ENCODE measurements around the gene TMEM201.
"Not testable (repeated sequence)": the region's sequence is repeated elsewhere in the genome, so short reads cannot be mapped to it uniquely, and the experiment has no call there.

The TMEM201 gene

DNA sequence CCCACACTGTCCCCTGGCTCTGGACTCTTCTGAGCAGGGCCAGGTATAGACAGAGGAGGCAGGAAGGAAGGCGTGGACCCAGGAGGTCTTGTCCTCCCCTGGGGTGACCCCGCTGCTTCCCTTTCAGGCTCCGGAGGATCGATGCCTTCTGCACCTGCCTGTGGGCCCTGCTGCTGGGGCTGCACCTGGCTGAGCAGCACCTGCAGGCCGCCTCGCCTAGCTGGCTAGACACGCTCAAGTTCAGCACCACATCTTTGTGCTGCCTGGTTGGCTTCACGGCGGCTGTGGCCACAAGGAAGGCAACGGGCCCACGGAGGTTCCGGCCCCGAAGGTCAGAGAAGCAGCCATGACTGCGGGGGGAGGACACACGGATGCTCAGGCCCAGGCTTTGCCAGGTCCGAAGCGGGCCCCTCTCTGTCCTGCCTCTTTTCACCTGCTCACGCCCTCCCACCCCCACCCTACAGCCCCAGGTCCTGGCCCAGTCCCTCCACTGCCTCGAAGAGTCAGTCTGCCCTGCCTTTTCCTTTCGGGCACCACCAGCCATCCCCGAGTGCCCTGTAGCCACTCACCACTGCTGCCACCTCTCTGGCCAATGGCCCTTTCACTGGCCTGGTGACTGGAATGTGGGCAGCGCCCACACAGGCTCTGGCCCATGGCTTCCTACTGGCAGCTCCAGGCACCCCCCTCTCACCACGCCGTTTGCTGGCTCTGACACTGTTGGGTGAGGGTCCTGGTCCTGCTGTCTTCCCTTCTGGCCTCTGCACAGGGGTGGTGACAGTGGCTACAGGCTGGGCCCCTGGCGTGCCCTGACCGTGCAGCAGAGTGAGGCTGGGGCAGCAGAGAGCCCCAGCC lies 13.5 kb downstream of the TMEM201 start:
- no peak for DNase-seq

DNA sequence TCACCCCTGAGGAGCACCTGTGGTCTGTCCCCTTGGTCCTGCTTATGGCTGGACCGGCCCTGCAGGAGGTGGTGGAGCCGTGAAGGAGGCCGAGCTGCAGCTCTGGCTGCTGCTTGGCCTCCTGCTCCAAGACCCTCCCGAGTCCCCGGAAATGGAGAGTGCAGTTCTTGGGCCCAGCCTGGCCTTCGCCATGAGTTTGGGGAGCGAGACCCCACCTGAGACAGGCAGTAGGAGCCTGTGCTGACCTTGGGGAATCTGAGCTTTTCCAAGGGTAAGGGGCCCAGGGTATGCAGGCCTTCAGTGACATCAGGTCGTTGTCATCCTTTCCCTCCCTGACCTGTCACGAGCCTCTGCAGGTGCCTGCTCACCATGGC lies 14.1 kb downstream of the TMEM201 start:
- no peak for DNase-seq

DNA sequence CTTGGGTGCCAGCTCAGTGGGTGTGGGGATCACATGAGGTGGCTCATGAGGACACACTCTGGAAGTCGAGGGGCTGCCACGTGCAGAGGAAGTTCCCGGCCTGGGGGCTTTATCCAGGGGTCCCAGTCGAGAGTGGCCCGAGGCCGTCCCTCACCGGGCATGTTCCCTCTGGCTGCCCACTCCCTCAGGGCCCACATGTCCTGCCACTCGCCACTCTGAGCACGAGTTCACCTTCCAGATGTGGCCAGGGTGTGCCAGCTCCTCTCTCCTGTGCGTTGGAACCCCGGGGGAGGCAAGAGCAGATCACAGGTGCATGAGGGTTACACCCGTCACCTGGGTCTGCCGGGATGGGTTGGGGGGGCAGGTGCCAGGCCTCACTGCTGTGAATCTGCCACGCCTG lies 14.6 kb downstream of the TMEM201 start:
- DNase-seq, result no peak

DNA sequence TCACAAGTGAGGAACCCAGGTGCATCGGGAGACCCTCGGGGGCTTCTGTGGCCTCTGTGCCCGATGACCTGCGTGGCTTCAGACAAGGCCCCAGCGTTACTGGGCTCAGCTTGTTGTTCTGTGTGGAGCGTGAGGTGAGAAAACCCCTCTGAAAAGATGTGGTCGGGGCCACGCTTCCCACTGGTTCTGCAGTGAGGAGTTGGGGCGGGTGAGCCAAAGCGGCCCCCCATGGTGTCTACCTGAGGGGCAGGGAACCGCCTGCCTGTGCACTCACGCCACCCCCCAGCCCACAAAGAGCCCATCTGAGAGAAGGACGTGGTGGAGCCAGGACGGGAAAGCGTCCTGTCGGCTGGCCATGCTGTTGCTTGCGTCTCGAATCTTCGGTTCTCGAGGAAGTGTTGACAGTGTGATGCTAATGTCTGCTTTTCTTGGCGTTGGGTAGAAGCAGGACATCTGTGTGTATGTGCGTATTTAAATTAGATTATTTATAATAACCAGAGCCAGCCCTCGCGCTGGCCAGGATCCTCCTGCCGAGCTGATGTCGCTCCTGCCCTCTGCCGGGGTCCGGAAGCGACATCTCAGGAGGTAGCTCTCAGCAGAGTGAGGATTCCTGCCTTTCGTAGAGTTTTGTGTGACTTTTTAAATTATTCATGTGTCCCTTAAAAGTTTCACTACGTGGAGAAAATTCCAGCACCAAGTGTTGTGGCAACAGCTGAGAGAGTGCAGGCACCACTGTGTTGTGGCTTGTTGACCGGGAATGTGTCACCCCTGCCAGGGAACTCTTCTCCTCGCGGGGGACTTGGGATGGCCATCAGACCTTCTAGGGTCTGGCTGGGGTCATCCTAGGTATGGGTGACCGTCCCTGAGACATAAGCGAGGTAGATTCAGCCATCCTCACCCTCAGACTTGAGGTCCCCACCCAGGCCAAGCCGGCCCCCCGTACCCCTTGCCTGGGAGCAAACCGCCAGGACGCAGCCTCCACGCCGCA lies 15.3 kb downstream of the TMEM201 start:
- no peak for DNase-seq

DNA sequence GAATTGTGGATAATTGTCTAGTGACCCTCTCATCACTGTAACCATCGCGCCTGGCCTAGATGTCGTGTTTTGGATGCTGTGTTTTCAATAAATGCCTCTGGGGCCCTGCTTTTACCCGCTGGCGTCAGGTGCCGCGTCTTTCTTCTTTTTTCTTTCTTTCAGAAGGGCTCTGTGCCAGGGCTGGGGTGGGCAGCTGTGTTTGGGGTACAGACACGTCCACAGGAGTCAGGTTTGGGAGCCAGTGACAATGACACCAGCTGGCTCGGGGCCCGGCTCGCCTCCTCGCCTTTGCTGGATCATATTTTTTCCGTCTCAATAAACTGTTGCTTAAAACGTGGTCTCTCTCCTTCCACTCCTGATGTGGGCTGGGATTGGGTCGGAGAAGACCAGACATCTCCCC lies 16.1 kb downstream of the TMEM201 start:
- no peak for DNase-seq

DNA sequence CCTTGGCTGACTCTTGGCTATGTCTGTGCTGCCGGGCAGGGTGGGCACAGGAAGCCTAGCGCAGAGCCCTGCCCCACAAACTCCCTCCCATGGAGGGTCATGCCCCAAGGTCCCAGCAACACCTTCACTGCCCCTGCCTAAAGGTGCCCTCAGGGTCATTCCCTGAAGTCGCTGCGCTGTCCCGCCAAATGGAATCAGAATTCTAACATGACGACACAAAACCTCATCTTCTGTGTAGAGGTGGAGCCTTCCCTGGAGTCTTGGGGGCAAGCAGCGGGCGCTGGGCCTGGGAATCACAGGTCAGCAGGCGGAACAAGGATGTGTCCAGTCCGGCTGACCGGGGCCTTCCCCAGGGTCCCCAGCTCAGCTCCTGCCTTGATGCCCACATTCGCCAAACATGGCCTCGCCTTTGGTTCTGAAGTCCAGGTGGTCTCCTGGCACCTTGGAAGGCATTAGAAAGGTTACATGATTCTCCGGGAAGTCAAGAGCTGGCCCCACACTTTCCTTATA lies 17.3 kb downstream of the TMEM201 start:
- no peak for DNase-seq

DNA sequence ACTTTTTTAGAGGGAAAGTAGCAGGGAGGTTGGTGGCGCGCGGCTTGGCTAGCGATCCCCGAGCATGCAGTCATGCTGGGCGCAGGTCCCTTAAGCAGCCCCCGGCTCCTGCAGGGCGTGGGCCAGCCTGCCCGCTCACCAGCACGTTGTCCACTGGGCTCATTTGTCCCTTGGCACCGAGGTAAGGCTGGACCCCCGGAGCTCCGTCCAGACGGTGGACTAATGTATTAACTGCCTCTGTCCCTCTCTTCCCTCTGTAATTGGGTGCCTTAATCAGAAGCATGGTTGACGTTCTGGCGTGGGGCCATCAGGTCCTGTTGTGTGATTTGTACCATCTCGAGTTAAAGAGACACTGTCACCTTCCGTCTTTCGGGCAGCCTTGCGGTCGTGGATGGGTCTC lies 17.7 kb downstream of the TMEM201 start:
- DNase-seq, result no peak

DNA sequence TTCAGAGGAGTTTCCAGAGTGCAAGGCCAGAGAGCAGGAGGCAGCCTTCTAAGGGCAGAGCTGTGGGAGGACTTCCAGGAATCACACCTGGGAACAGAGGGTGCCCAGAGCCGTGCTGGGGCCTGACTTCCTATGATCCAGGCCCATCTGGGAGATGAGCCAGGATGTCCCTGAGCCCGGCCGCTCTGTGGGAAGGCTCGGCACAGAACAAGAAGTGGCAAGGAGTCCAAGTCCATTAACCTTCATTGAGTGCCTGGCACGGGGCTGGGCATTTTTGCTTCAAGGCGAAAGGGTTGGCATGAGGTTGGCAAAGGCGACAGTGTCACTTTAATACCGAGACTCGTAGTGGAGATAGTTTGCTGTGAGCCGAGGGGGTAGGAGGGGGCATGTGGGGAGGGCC lies 18.2 kb downstream of the TMEM201 start:
- no peak for DNase-seq

DNA sequence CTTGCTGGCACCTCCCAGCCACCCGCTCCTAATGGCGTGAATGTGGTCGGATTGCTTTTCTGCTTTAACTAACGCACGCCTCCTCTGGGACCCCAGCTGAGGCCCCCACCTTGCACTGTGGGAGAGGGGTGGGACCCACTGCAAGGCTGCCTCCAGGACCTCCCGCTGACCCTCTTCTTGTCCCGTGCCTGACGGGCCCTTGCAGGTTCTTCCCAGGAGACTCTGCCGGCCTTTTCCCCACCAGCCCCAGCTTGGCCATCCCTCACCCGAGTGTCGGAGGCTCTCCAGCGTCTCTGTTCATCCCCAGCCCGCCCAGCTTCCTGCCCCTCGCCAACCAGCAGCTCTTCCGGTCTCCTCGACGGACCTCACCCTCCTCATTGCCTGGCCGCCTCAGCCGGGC lies 18.6 kb downstream of the TMEM201 start:
- no peak for DNase-seq

DNA sequence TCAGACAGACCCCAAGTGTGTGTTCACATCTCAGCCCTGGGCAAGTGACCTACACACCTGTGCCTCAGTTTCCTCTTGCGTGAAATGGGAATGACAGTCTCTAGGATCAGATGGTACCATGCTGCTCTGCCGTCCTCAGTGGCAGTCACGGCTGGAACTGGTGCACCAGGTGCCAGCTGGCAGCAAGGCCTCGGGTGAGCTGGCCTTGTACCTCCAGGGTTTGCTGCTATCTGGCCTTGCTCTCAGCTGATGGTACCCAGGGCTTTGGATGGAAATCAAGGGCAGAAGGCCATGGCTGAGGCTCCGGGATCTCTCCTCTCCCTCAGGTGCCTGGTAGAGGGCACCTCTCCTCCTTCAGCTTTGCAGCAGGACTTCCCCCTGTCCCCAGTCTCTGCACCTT lies 21.3 kb downstream of the TMEM201 start:
- no peak for DNase-seq

DNA sequence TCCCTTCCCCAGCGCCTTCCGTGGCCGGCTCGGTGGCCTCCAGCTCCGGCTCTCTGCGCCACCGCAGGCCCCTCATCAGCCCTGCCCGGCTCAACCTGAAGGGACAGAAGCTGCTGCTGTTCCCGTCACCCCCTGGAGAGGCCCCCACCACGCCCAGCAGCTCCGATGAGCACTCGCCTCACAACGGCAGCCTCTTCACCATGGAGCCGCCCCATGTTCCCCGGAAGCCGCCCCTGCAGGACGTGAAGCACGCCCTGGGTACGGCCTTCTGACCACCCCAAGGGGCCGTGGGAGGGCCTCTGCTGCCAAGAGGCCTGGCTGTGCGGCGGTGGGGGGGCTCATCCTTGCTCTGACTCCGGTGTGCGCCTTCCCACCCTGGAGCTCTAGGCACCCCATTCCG lies 21.8 kb downstream of the TMEM201 start:
- DNase-seq, result no peak

DNA sequence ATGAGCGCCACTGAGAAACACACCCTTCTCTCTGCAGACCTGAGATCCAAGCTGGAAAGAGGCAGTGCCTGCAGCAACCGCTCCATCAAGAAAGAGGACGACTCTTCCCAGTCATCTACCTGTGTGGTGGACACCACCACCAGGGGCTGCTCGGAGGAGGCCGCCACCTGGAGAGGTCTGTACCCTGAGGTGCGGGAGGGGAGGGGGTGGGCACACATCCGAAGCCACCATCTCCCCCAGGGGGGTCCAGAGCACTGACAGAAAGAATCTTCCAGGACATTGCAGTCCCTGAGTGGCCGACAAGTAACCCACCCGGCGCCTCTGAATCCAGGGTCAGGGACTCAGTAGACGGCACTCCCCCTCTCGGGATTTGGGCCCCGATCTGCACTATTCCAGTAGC lies 23.0 kb downstream of the TMEM201 start:
- DNase-seq, result no peak

DNA sequence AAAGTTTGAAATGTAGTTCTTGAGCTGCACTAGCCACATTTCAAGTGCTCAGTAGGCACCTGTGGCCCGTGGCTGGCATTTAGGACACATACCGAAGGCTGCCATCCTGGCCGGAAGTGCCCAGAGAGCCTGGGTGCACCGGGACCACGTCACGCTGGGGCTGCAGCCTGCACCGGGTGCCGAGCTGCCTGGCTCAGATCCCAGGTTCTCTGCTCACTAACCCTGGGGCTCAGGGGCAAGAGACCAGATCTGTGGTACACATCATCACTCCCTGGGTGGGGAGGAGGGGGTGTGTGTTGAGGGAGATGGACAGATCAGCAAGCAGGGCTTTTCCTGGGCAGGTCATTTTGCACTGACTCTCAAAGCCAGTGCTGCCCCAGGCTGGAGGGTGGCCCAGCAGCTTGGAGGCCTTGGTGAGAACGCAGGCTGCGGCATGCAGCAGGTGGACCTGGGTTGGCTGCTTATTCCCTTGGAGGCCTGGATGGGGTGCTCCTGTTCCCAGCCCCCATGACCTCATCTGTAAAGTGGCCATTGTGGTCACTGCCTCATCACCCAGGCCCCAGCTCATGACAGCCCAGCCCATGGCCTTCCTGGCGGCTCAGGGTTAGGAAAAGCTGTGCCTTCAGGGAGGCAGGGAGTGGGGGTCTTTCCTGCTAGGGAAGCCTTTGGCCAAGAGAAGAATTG lies 23.6 kb downstream of the TMEM201 start:
- DNase-seq, result no peak

DNA sequence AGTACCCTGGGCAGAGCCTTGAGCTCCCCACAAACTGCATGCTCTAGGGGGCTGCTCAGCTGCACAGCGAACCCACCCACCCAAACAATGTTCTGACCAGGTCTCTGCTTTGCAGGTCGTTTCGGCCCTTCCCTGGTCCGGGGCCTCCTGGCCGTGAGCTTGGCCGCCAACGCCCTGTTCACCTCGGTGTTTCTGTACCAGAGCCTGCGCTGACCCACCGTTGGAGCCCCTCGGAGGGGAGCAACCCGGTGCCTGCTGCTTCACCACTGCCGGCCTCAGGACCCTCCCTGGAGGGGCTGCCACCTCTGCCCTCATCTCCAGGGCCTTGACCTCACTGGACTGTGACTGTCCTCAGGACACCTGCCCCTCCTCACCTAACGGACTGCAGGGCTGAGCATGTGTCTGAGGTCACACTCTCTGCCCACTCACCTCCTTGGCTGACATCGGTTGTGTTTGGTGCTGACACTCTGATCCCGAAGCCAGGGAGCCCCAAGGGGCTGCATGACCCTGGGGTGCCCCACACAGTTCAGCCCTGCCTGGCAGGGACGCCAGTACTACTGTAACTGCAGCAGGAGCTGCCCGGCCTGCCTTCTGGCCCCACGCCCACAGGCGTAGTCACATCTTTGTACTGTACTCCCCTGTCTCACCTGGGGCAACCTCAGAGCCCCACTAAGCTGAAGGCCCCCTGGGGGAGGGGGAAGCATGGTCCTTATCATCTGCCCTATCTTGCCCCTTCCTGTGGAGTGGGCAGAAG lies 24.3 kb downstream of the TMEM201 start:
- DNase-seq, result no peak

DNA sequence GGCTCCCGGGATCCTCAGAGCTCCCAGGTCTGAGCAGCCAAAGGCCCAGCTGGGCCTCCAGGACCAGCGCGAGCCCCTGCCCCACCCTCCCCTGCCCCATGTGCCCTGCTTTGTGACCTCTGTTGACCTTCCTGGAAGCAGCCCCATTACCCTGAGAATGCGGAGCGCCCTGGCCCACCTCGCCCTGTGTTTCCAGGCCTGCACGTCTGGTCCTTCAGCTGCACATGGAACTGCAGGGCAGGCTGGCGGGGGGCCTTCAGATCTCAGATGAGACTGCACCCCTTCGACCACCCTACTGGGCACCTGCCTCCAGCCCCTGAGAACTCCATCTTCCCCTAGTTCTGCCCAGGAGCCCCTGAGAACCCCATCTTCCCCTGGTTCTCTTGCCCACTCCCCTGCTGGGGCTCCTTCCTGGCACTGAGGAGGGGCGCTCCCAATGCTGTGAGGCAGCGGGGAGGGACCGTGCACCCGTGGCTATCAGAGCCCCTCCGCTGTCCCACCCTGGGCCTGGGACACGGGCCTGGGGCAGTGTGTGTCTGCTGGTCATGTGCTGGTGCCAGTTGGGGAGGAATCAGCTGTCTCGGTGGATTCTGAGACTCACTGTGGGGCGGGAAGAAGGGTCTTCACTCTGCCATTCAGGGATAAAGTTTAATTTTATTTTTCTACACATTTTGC lies 25.1 kb downstream of the TMEM201 start:
- no peak for DNase-seq

DNA sequence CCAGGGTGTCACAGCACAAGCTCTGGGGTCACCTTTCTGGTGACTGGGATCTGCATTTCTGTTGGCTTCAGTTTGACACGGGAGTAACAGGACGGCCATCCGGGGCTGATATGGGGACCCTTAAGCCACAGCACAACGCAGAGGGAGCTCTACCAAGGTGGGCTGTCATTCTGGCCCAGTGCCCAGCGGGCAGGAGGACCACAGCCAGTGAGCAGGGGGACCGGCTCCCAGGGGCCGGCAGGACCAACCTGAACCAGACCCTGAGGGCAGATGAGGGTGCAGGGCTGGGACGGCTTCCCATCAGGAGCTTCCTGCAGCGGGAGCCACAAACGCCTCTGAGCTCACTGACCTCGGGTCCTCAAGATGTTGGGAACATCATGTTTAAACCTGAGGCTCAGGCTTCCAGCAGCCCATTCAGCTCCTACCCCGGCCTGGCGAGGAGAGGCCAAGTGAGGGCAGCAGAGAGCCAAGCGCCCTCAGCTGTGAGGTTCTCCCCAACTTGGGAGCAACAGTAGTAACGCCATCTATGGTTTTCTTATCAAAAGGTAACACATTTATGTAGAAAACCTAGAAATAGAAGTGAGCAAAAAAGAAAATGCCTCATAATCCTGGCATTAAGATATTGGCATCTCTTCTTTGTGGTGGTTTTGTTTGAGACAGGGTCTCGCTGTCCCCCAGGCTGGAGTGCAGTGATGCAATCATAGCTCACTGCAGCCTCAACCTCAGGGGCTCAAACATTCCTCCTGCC lies 26.8 kb downstream of the TMEM201 start:
- DNase-seq, result peak in 3 of 5 donors; percentile 22 to 48 (median 38)

DNA sequence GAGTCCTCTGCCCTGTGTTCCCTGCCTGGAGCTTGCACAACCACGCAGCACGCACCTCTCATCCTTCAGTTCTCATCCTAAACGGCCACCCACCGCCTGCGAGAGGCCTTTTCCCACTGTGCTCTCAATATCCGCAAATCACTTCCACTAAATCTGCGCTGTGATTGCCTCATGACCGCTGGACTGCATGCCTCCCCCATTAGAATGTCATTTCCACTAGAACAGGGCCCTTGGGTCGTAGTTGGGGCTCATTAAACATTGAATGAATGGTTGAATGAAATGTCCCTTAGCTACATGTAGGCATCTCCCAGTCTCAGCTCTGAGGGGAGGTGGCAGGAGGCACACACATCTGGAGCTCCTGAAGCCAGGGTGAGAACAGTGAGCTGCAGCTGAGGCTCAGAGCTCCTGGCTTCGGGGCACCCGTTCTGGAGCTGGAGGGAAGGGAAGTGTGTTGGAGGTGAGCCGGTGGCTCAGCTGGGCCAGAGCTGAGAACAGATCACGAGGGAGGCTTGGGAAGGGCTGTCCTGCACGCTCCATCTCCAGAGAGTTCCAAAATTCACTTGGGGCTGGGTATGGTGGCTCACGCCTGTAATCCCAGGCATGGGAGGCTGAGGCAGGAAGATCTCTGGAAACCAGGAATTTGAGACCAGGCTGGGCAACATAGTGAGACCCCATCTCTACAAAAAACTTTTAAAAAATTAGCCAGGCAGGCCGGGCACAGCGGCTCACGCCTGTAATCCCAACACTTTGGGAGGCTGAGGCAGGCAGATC lies 30.4 kb downstream of the TMEM201 start:
- no peak for DNase-seq

DNA sequence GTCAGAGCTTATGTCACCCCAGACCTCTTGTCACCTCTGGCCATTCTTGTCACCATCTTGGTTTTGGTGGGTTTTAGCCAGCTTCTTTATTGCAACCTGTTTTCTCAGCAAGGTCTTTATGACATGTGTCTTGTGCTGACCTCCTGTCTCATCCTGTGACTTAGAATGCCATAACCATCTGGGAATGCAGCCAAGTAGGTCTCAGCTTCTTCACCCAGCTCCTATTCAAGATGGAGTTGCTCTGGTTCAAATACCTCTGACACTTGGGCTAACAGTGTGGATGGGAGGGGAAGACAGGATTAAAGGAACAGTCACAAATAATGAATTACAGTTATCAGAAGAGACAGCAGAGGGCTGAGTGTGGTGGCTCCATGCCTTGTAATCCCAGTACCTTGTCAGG lies 32.3 kb downstream of the TMEM201 start:
- DNase-seq, result no peak

DNA sequence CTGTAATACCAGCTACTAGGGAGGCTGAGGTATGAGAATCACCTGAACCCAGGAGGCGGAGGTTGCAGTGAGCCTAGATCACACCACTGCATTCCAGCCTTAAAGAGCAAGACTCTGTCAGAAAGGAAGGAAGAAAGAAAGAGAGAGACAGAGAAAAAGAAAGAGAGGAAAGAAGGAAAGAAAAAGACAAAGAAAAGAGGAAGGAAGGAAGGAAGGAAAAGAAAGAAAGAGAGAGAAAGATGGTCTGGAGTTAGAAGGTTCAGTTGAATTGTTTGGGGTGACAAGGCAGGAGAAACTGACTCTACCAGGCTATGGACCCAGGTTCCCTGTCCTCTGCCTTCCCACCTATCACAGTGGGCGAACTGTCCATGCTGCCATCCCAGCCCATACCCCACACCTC lies 35.4 kb downstream of the TMEM201 start:
- no peak for DNase-seq

DNA sequence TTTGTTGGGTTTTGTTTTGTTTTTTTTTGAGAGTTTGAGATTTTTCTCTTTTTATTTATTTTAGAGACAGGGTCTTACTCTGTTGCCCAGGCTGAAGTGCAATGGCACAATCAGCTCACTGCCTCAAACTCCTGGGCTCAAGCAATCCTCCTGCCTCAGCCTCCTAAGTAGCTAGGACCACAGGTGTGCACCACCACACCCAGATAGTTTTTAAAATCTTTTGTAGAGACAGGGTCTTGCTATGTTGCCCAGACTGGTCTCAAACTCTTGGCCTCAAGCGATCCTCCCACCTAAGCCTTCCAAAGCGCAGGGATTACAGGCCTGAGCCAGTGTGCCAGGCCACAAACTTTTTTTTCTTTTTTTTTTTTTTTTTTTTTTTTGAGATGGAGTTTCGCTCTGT lies 36.3 kb downstream of the TMEM201 start:
- not testable (repeated sequence) for DNase-seq

Data from T-helper 1 cell (primary cell).